H9 (cell line): ENCODE measurements around the gene PTF1A. TPM values are rescaled to one million over a fixed set of nuclear protein-coding genes. Genes with fewer than 3 reads are reported as not detected.

Source experiments
- DNase-seq: peaks from one replicate; pipeline ENCODE4 v3.0.0-alpha.2; 2017
- H2AFZ ChIP-seq: one replicate; pipeline ENCODE4 v1.6.1; 2013; ENCODE audit warnings: mild to moderate bottlenecking, low read length, control low read depth, moderate library complexity
- H2AK5ac ChIP-seq: 2 replicates; pipeline ENCODE4 v1.6.1; 2013; ENCODE audit warnings: low read length, control low read depth, mixed read lengths; ENCODE audit not compliant: insufficient read length
- H2BK120ac ChIP-seq: one replicate; pipeline ENCODE4 v1.6.1; 2013; ENCODE audit warnings: low read depth, mild to moderate bottlenecking, low read length, control low read depth, inconsistent platforms; ENCODE audit not compliant: poor library complexity, severe bottlenecking
- H2BK12ac ChIP-seq: 2 replicates; pipeline ENCODE4 v1.6.1; 2013; ENCODE audit warnings: low read length, control low read depth, mixed read lengths, low read depth; ENCODE audit not compliant: insufficient read length
- H2BK15ac ChIP-seq: 2 replicates; pipeline ENCODE4 v1.6.1; 2013; ENCODE audit warnings: low read depth, low read length, control low read depth
- H2BK20ac ChIP-seq: one replicate; pipeline ENCODE4 v1.6.1; 2013; ENCODE audit warnings: low read depth, mild to moderate bottlenecking, low read length, control low read depth, inconsistent platforms; ENCODE audit not compliant: poor library complexity, severe bottlenecking
- H2BK5ac ChIP-seq: 2 replicates; pipeline ENCODE4 v1.6.1; 2013; ENCODE audit warnings: low read length, control low read depth, mixed read lengths; ENCODE audit not compliant: insufficient read length
- H3K14ac ChIP-seq: 2 replicates; pipeline ENCODE4 v1.6.1; 2013; ENCODE audit warnings: low read length, control low read depth; ENCODE audit not compliant: insufficient read depth
- H3K18ac ChIP-seq: 2 replicates; pipeline ENCODE4 v1.6.1; 2013; ENCODE audit warnings: low read depth, mild to moderate bottlenecking, mixed read lengths, low read length, control low read depth; ENCODE audit not compliant: insufficient read length
- H3K23ac ChIP-seq: 2 replicates; pipeline ENCODE4 v1.6.1; 2013; ENCODE audit warnings: low read length, control low read depth, mixed read lengths, low read depth; ENCODE audit not compliant: insufficient read length
- H3K23me2 ChIP-seq: 2 replicates; pipeline ENCODE4 v1.6.1; 2013; ENCODE audit warnings: low read depth, mild to moderate bottlenecking, mixed read lengths, low read length, control low read depth; ENCODE audit not compliant: insufficient read length, poor library complexity, severe bottlenecking
- H3K27ac ChIP-seq: 2 replicates; pipeline ENCODE4 v1.5.1; 2013; ENCODE audit warnings: low read length, control low read depth, mixed read lengths, low read depth; ENCODE audit not compliant: insufficient read length
- H3K27me3 ChIP-seq: 2 replicates; pipeline ENCODE4 v1.6.1; 2013; ENCODE audit warnings: low read length, control low read depth, inconsistent platforms; ENCODE audit not compliant: insufficient read depth
- H3K4ac ChIP-seq: 2 replicates; pipeline ENCODE4 v1.6.1; 2013; ENCODE audit warnings: low read depth, mild to moderate bottlenecking, control low read depth, inconsistent platforms, low read length, moderate library complexity
- H3K4me1 ChIP-seq: 2 replicates; pipeline ENCODE4 v1.6.1; 2013; ENCODE audit warnings: low read length, control low read depth, inconsistent platforms; ENCODE audit not compliant: insufficient read depth
- H3K4me2 ChIP-seq: 2 replicates; pipeline ENCODE4 v1.6.1; 2013; ENCODE audit warnings: low read length, control low read depth, mixed read lengths; ENCODE audit not compliant: insufficient read length, insufficient read depth
- H3K56ac ChIP-seq: 2 replicates; pipeline ENCODE4 v1.6.1; 2013; ENCODE audit warnings: low read depth, mild to moderate bottlenecking, mixed read lengths, low read length, control low read depth; ENCODE audit not compliant: insufficient read length
- H3K79me1 ChIP-seq: 2 replicates; pipeline ENCODE4 v1.6.1; 2013; ENCODE audit warnings: low read depth, mild to moderate bottlenecking, moderate library complexity, low read length, control low read depth, inconsistent platforms; ENCODE audit not compliant: insufficient read depth, poor library complexity, severe bottlenecking
- H3K79me2 ChIP-seq: 2 replicates; pipeline ENCODE4 v1.6.1; 2013; ENCODE audit warnings: low read length, control low read depth, inconsistent platforms; ENCODE audit not compliant: insufficient read depth
- H3K9ac ChIP-seq: 2 replicates; pipeline ENCODE4 v1.6.1; 2013; ENCODE audit warnings: low read length, control low read depth, mixed read lengths; ENCODE audit not compliant: insufficient read length; ENCODE audit errors: extremely low read depth
- H3K9me3 ChIP-seq: one replicate; pipeline ENCODE4 v1.6.1; 2013; ENCODE audit warnings: low read depth, low read length, inconsistent platforms; ENCODE audit not compliant: control insufficient read depth
- H3T11ph ChIP-seq: one replicate; pipeline ENCODE4 v1.6.1; 2013; ENCODE audit warnings: mild to moderate bottlenecking, low read length, control low read depth, inconsistent platforms
- H4K20me1 ChIP-seq: one replicate; pipeline ENCODE4 v1.6.1; 2013; ENCODE audit not compliant: control insufficient read depth, insufficient read length, insufficient read depth
- H4K5ac ChIP-seq: 2 replicates; pipeline ENCODE4 v1.6.1; 2013; ENCODE audit warnings: low read depth, mild to moderate bottlenecking, mixed read lengths, low read length, control low read depth; ENCODE audit not compliant: insufficient read length
- H4K8ac ChIP-seq: replicated peaks from 2 replicates; pipeline ENCODE4 v1.6.1; 2013; ENCODE audit warnings: low read length, control low read depth, mixed read lengths, low read depth; ENCODE audit not compliant: insufficient read length
- H4K91ac ChIP-seq: 2 replicates; pipeline ENCODE4 v1.6.1; 2013; ENCODE audit warnings: low read depth, mild to moderate bottlenecking, moderate library complexity, mixed read lengths, low read length, control low read depth; ENCODE audit not compliant: insufficient read length
- H3K27ac Mint-ChIP-seq, 3 experiments: 2 replicates in 2 of 3; 3 replicates in 1 of 3; pipeline ENCODE4 v1.8.0; 2020 to 2021; ENCODE audit warnings: mixed read lengths in 3 of 3, mild to moderate bottlenecking in 1 of 3, moderate library complexity in 1 of 3
- H3K27me3 Mint-ChIP-seq: 2 replicates; pipeline ENCODE4 v1.8.0; 2021; ENCODE audit warnings: low read depth, mild to moderate bottlenecking, moderate library complexity, mixed read lengths
- H3K36me3 Mint-ChIP-seq, 3 experiments: 2 replicates in 2 of 3; 3 replicates in 1 of 3; pipeline ENCODE4 v1.8.0; 2020 to 2021; ENCODE audit warnings: low read depth in 3 of 3, mixed read lengths in 3 of 3; ENCODE audit not compliant: insufficient read depth in 1 of 3
- H3K4me1 Mint-ChIP-seq, 2 experiments: 2 replicates each; pipeline ENCODE4 v1.8.0; 2020; ENCODE audit warnings: mixed read lengths in 2 of 2
- H3K4me3 Mint-ChIP-seq, 2 experiments: 2 replicates in 1 of 2; 3 replicates in 1 of 2; pipeline ENCODE4 v1.8.0; 2020 to 2021; ENCODE audit warnings: mild to moderate bottlenecking in 2 of 2, mixed read lengths in 2 of 2, moderate library complexity in 1 of 2
- H3K9me3 Mint-ChIP-seq, 2 experiments: 2 replicates in 1 of 2; 3 replicates in 1 of 2; pipeline ENCODE4 v1.8.0; 2020; ENCODE audit warnings: mild to moderate bottlenecking in 2 of 2, mixed read lengths in 2 of 2, moderate library complexity in 1 of 2
- CTCF ChIP-seq: fragments of 200-600 bp; sonication (generic); conservative IDR thresholded peaks from 3 replicates; pipeline ENCODE4 v1.8.0; 2021; ENCODE audit warnings: antibody characterized with exemption, mild to moderate bottlenecking
- WGBS: extraction: QIAGEN DNeasy Blood & Tissue Kit; methylation state at CpG from one replicate; pipeline ENCODE4 v1.1.7; 2013; ENCODE audit warnings: missing lambda C conversion rate, low lambda C conversion rate, mixed read lengths; ENCODE audit not compliant: insufficient read length; ENCODE audit errors: extremely low coverage; 5-methylcytosine and 5-hydroxymethylcytosine counted together
- total RNA-seq: library from RNA; stranded (reverse); gene quantifications from 2 replicates; pipeline ENCODE4 v1.2.1, GENCODE V29; 2021

PTF1A gene
- total RNA-seq, 1 experiment from 2014 or later, result not detected

- Histone ChIP-seq H3K4ac (no peak overlapping the region), H3K4me2 (peak overlapping the region; percentile 36), H3K4me1 (no peaks in the 10 kb centered on the region), H4K20me1 (no peaks in the 10 kb centered on the region), H3K56ac (no peak overlapping the region), H4K8ac (no peak overlapping the region), H2BK15ac (no peak overlapping the region), H2BK12ac (no peak overlapping the region), H2AK5ac (no peak overlapping the region), H4K91ac (no peak overlapping the region), H3K79me1 (no peaks in the 10 kb centered on the region), H3K79me2 (no peaks in the 10 kb centered on the region), H2BK20ac (no peak overlapping the region), H3K18ac (no peak overlapping the region), H3K14ac (no peak overlapping the region), H3K9ac (no peak overlapping the region), H3K9me3 (no peaks in the 10 kb centered on the region), H3K23me2 (peaks cover 8% of the 10 kb centered on the region), H2BK120ac (no peak overlapping the region), H3K27me3 (peaks cover 88% of the 10 kb centered on the region), H2BK5ac (no peak overlapping the region), H3K27ac (no peak overlapping the region), H4K5ac (no peak overlapping the region), H3K23ac (no peak overlapping the region), H3T11ph (no peak overlapping the region), H2AFZ (no peak overlapping the region)
- DNase-seq, result no peak
- Mint-ChIP-seq H3K27ac (no peak overlapping the region), H3K4me3 (no peak overlapping the region), H3K27me3 (peaks cover 98% of the 10 kb centered on the region), H3K9me3 (peaks cover 0 to 3% of the 10 kb centered on the region in 2 experiments; a peak in 2 of 5 replicates), H3K36me3 (no peaks in the 10 kb centered on the region), H3K4me1 (peaks cover 5 to 15% of the 10 kb centered on the region in 2 experiments)
- WGBS, result no CpG with 5 or more reads among the region's 14 CpGs
- no peak for TF ChIP-seq CTCF
Observed at GRCh38 chr10:23174977-23175512, 17.1 kb upstream of the PTF1A start.
